Left kidney (tissue), 1 donor: Measurements from ENCODE around the gene ZNF629. TPM values are rescaled to one million over a fixed set of nuclear protein-coding genes. Genes with fewer than 3 reads are reported as not detected.

Experiments
- polyA plus RNA-seq: library from polyadenylated mRNA; unstranded; fragments of 120-200 nt; gene quantifications from one replicate; pipeline ENCODE4 v1.2.1, GENCODE V29; 2013; ENCODE audit not compliant: insufficient read length

The ZNF629 gene
- polyA plus RNA-seq, 1 donor: 27.6 TPM

Other genes with a start within 250 kb of the ZNF629 start
- gene ZNF764, start 228.8 kb downstream of the ZNF629 start, polyA plus RNA-seq: 11.8 TPM
- gene ZNF688, start 215.5 kb downstream of the ZNF629 start, polyA plus RNA-seq: 13.6 TPM
- 30.0 TPM for gene ZNF785, start 201.5 kb downstream of the ZNF629 start, polyA plus RNA-seq
- 14.0 TPM for gene ZNF689, start 176.8 kb downstream of the ZNF629 start, polyA plus RNA-seq
- 50.1 TPM for gene PRR14, start 136.2 kb downstream of the ZNF629 start, polyA plus RNA-seq
- 57.7 TPM for gene FBRS, start 128.8 kb downstream of the ZNF629 start, polyA plus RNA-seq
- gene SRCAP, start 88.0 kb downstream of the ZNF629 start, polyA plus RNA-seq: 37.1 TPM
- gene PHKG2, start 38.8 kb downstream of the ZNF629 start, polyA plus RNA-seq: 39.8 TPM
- 8.8 TPM for gene CFAP119, start 25.1 kb downstream of the ZNF629 start, polyA plus RNA-seq
- gene RNF40, start 24.9 kb downstream of the ZNF629 start, polyA plus RNA-seq: 121 TPM
- gene BCL7C, start 106.9 kb upstream of the ZNF629 start, polyA plus RNA-seq: 35.0 TPM
- 6.4 TPM for gene CTF1, start 109.4 kb upstream of the ZNF629 start, polyA plus RNA-seq
- 16.9 TPM for gene FBXL19, start 136.4 kb upstream of the ZNF629 start, polyA plus RNA-seq
- gene ORAI3, start 161.9 kb upstream of the ZNF629 start, polyA plus RNA-seq: 17.2 TPM
- 17.6 TPM for gene SETD1A, start 170.5 kb upstream of the ZNF629 start, polyA plus RNA-seq
- 6.7 TPM for gene HSD3B7, start 198.0 kb upstream of the ZNF629 start, polyA plus RNA-seq
- gene STX1B, start 223.4 kb upstream of the ZNF629 start, polyA plus RNA-seq: 2.5 TPM
- 38.6 TPM for gene STX4, start 246.4 kb upstream of the ZNF629 start, polyA plus RNA-seq